Hepatocyte (in vitro differentiated cells): ENCODE results near the gene ADAM8.

Source experiments
- CTCF ChIP-seq: fragments of 200-600 bp; sonication (generic); IDR thresholded peaks from 2 replicates; pipeline ENCODE4 v1.5.1; 2016; ENCODE audit warnings: antibody characterized with exemption, mild to moderate bottlenecking; ENCODE audit not compliant: poor library complexity
- EZH2 ChIP-seq: fragments of 200-600 bp; sonication (generic); IDR thresholded peaks from 2 replicates; pipeline ENCODE4 v1.6.1; 2016; ENCODE audit warnings: antibody characterized with exemption, mild to moderate bottlenecking, borderline replicate concordance
- EZH2phosphoT487 ChIP-seq: fragments of 200-600 bp; sonication (generic); IDR thresholded peaks from one replicate; pipeline ENCODE4 v1.6.1; 2018; ENCODE audit warnings: antibody characterized with exemption, mild to moderate bottlenecking, low read depth, moderate library complexity; ENCODE audit not compliant: unreplicated experiment, severe bottlenecking

DNA sequence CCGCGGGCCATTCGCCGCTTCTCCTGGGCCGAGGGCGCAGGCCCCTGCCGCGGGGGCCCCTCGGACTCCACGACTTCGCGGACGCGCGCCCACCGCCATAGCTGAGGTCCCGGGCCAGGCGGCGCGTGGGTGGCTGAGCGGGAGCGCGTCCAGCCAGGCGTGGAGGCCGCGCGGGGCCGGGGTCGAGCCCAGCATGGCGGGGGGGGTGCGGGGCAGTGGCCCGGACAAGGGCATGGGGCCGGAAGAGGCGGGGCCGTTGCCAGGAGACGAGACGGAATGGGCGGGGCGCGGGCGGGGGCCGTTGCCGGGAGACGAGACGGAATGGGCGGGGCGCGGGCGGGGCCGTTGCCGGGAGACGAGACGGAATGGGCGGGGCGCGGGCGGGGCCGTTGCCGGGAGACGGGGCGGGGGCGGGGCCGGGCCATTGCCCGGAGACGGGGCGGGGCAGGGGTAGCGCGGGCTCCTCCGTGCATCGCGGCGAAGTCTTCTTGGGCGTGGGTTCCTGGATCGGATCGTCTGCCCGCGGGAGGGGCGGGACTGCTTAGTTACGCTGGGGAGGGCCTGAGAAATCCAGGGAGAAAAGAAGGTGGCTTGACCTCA is 14.8 kb downstream of the ADAM8 start:
- TF ChIP-seq CTCF = no peak
- no peak for TF ChIP-seq EZH2
- TF ChIP-seq EZH2phosphoT487 = no peak
